Suprapubic skin (tissue), 4 donors: ENCODE data around the gene WDR45B.

Source experiments
- EP300 ChIP-seq: sonication (generic); formaldehyde crosslinking; IDR thresholded peaks from one replicate; pipeline ENCODE4 v1.6.1; 2017; ENCODE audit warnings: antibody characterized with exemption
- POLR2A ChIP-seq, 2 donors: fragments of 450-650 bp; IDR thresholded peaks; one replicate each; pipeline ENCODE4 v1.6.1; 2017; ENCODE audit warnings: antibody characterized with exemption in 2 of 2, mild to moderate bottlenecking in 2 of 2, moderate library complexity in 2 of 2
- POLR2AphosphoS5 ChIP-seq, 3 donors: sonication (generic); formaldehyde crosslinking; IDR thresholded peaks; one replicate each; pipeline ENCODE4 v1.6.1; 2017; ENCODE audit warnings: antibody characterized with exemption in 3 of 3
- TF ChIP-seq, protein P1 (sequence below), 2 donors: fragments of 200-600 bp in 1 of 2; fragments of 450-650 bp in 1 of 2; sonication (generic) in 1 of 2; IDR thresholded peaks; one replicate each; pipeline ENCODE4 v1.5.1; 2016 to 2019; ENCODE audit warnings: antibody characterized with exemption in 2 of 2, mild to moderate bottlenecking in 1 of 2, moderate library complexity in 1 of 2

DNA sequence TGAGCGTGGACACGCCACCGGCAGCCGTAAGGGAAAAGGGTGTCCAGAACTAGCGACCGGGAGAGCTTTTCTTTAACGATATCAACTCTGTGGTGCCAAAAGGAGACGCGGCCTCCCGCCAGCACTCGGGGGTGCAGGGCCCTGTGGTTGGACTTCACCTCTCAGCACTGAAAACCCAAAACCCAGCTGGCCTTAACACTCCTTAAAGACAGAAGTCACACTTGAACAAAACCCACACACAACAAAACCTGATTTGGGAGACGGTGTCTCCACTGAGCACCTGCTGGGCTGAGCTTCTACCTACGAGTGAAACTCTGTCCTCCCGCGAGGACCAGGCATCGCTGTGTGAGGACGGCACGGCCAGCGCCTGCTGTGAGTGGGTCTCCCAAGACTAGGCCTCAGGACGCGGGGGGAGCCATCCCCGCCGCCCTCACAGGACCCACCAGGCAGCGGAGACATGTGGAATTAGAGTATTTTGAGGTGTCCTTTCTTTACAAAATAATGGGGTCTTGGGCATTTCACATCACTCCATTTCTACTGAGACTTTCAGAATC lies 46.7 kb downstream of the WDR45B start:
- TF ChIP-seq, protein P1, sequence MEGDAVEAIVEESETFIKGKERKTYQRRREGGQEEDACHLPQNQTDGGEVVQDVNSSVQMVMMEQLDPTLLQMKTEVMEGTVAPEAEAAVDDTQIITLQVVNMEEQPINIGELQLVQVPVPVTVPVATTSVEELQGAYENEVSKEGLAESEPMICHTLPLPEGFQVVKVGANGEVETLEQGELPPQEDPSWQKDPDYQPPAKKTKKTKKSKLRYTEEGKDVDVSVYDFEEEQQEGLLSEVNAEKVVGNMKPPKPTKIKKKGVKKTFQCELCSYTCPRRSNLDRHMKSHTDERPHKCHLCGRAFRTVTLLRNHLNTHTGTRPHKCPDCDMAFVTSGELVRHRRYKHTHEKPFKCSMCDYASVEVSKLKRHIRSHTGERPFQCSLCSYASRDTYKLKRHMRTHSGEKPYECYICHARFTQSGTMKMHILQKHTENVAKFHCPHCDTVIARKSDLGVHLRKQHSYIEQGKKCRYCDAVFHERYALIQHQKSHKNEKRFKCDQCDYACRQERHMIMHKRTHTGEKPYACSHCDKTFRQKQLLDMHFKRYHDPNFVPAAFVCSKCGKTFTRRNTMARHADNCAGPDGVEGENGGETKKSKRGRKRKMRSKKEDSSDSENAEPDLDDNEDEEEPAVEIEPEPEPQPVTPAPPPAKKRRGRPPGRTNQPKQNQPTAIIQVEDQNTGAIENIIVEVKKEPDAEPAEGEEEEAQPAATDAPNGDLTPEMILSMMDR (IDR thresholded peaks at IDR 0.05): no peak
- TF ChIP-seq POLR2AphosphoS5 (IDR thresholded peaks at IDR 0.05): no peak
- no peak for TF ChIP-seq EP300
- TF ChIP-seq POLR2A (IDR thresholded peaks at IDR 0.05): no peak
